DMS79 treated with DMSO at 0.1 percent for 48 hours (cell line): ENCODE measurements around the gene CD58.
"Not testable (repeated sequence)": the region's sequence is repeated elsewhere in the genome, so short reads cannot be mapped to it uniquely, and the experiment has no call there.

Experiments used
- DNase-seq: peaks from one replicate; lab custom pipeline; 2025; lab: John Stamatoyannopoulos, UW

CD58 gene

GRCh38 chr1:116569776-116570357, 959 bp downstream of the CD58 start:
- DNase-seq = peak; percentile 58

GRCh38 chr1:116569381-116569670, 1.5 kb downstream of the CD58 start:
- no peak for DNase-seq

DNA sequence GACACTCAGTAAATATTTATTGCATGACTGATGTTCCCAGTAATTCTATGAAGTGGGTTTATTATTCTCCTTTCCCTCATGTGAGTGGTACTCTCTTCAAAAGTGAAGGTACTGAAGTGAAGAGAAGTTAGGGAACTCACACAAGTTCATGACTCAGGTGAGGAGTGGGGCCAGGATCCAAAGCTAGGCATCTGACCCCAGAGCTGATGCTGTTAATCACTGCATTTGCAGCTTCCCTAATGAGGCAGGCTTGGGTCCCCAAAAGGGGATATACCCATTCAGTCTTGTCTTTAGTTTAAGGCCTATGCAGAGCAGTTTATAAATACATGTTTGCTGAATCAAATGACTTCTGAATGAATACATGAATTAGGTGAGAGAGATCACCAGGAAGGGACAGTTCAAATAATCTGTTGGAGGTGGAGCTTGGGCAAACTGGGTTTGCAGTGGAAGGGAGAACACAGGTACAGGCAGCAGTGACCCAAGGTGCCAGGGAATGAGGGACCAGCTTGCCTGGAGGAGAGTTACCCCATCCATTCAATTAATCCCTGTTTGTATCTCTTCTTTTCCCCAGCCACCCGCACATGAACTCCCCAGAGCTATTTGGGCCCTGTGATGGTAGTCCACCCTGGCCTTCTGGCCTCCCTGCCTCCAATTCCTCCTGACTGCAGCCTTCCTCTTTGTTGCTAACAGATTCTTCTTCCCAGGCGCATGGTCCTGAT, 2.0 kb downstream of the CD58 start:
- DNase-seq = no peak

DNA sequence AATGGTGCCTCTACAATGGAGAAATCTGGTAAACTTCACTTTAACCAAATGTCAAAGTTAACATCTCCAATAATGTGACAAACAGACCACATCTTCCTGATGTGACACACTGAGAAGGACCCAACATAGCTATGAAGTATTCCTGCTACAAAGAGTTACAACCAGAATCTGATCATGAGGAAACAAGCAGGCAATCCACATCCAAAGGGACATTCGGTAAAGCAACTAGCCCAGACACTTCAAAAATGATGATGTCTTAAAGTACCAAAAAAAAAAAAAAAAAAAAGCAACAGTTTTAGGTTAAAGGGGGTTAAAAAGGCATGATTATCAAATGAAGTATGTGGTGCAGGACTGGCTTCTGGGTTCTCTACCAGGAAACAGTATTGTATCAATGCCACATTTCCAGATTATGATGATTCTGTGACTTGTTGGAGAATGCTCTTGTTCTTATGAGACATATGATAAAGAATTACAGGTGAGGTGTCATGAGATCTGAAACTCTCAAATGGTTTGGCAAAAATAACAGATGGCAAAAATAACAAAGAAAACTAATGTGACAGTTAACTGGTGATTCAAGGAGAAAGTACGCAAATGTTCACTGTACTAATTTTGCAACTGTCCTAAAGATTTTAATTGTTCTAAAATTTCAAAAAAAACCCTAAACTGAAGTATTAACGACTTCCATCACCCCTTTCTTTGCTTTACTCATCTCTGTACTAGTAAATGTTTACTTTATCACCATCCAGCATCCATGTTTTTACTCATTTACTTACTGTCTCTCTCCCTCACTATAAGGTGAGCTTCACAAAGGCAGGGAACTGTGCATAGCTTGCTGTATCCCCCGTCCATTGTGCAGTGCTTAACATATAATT, 2.8 kb downstream of the CD58 start:
- no peak for DNase-seq

DNA sequence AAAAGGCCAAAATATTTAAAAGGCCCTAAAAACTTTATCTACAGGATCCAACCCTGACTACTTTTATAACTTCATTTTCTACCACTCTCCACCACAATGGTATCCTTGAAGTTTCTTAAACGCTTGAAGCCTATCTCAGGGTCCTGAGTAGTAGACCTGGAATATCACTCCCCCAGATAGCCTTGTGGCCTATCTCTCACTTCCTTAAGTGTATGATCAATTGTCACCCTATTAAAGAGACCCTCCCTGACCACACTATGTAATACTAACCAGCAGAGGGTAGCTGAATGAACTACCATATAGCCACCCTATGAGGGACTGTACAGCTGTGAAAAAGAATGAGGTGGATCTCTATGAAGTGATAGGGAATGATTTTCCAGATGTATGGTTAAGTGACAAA, 5.6 kb downstream of the CD58 start:
- DNase-seq = no peak

- DNase-seq = no peak
Observed at GRCh38 chr1:116564426-116564825, 6.4 kb downstream of the CD58 start.

GRCh38 chr1:116562465-116562864, 8.4 kb downstream of the CD58 start:
- DNase-seq = not testable (repeated sequence)

- DNase-seq = no peak
Observed at GRCh38 chr1:116561563-116561962, 9.3 kb downstream of the CD58 start.

- no peak for DNase-seq
Observed at GRCh38 chr1:116560704-116561490, 9.9 kb downstream of the CD58 start.

- DNase-seq = no peak
Observed at GRCh38 chr1:116559304-116559761, 11.5 kb downstream of the CD58 start.

- no peak for DNase-seq
Observed at GRCh38 chr1:116558571-116558970, 12.3 kb downstream of the CD58 start.

DNA sequence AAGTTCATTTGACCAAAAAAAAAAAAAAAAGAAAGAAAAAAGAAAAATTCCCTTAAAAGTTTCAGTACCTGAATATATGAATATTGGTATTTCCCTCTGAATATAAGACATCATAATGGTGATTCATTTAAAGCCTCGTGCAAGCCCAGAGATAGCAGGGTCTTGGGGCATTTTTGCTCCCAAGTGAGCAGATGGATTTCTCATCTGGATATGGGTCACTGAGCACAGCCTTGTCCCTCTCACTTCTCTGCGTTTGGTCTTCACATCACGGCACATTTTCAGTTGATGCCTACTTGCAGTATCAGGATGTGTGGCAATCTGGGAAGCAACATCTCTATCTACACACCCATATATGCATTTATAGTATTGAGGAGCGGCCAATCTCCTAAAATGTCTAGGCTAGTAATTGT, 12.7 kb downstream of the CD58 start:
- no peak for DNase-seq

- DNase-seq = no peak
Observed at GRCh38 chr1:116557323-116557878, 13.4 kb downstream of the CD58 start.

- DNase-seq = no peak
Observed at GRCh38 chr1:116556289-116557006, 14.4 kb downstream of the CD58 start.

DNA sequence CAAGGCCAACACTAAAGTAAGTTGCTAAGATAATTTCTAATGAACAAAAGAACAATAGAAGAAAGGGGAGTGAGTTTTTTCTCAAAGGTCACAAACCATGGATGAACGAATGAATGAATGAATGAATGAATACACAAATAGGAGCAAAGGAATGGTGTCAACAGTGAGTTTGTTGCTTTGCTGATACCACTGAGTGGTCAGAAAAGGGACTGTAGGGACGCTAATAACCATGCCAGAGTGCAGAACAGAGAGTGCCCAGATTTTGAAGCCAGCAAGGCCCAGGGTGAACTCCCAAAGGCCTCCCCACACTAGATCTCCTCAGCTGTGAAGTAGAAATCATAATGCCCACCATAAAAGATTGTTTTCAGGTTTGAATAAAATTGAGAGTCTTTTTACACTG, 15.9 kb downstream of the CD58 start:
- DNase-seq = no peak

- no peak for DNase-seq
Observed at GRCh38 chr1:116553386-116554115, 17.3 kb downstream of the CD58 start.

- DNase-seq = no peak
Observed at GRCh38 chr1:116546354-116546977, 24.4 kb downstream of the CD58 start.

- no peak for DNase-seq
Observed at GRCh38 chr1:116545359-116545705, 25.5 kb downstream of the CD58 start.

- DNase-seq = no peak
Observed at GRCh38 chr1:116544588-116545358, 26.1 kb downstream of the CD58 start.
